ENCODE data around the gene NRXN3.

Gene NRXN3

GRCh38 chr14:78329371-78329770, 159.2 kb downstream of the NRXN3 start:
- H3K79me2 ChIP-seq (ENCODE audit: insufficient read depth, low read length), result no peaks in the 10 kb centered on the region
- no peak overlapping the region for H2AFZ ChIP-seq (ENCODE audit: low read length)
- no peak overlapping the region for H3K9ac ChIP-seq (ENCODE audit: low read length)
- TF ChIP-seq, protein P1, sequence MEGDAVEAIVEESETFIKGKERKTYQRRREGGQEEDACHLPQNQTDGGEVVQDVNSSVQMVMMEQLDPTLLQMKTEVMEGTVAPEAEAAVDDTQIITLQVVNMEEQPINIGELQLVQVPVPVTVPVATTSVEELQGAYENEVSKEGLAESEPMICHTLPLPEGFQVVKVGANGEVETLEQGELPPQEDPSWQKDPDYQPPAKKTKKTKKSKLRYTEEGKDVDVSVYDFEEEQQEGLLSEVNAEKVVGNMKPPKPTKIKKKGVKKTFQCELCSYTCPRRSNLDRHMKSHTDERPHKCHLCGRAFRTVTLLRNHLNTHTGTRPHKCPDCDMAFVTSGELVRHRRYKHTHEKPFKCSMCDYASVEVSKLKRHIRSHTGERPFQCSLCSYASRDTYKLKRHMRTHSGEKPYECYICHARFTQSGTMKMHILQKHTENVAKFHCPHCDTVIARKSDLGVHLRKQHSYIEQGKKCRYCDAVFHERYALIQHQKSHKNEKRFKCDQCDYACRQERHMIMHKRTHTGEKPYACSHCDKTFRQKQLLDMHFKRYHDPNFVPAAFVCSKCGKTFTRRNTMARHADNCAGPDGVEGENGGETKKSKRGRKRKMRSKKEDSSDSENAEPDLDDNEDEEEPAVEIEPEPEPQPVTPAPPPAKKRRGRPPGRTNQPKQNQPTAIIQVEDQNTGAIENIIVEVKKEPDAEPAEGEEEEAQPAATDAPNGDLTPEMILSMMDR (IDR thresholded peaks at IDR 0.05; ENCODE audit: low read length), result no peak
- TF ChIP-seq EZH2 (IDR thresholded peaks at IDR 0.05; ENCODE audit: borderline replicate concordance, low read length), result no peak
- no peaks in the 10 kb centered on the region for H3K9me2 ChIP-seq (ENCODE audit: low read depth, low read length)
- no peaks in the 10 kb centered on the region for H3F3A ChIP-seq (ENCODE audit: insufficient read depth, low read length)
- no peaks in the 10 kb centered on the region for H3K9me3 ChIP-seq (ENCODE audit: low read length)
- no peaks in the 10 kb centered on the region for H3K36me3 ChIP-seq (ENCODE audit: insufficient read depth, low read length)
- H3K4me3 ChIP-seq (ENCODE audit: low read depth, low read length, poor library complexity, severe bottlenecking), result no peak overlapping the region
- no peaks in the 10 kb centered on the region for H4K20me1 ChIP-seq (ENCODE audit: insufficient read depth, low read length)
- H3K27ac ChIP-seq (ENCODE audit: low read depth, low read length, poor library complexity, severe bottlenecking), result no peak overlapping the region
- H3K27me3 ChIP-seq (ENCODE audit: insufficient read depth, low read length), result no peaks in the 10 kb centered on the region
- no peak overlapping the region for H3K4me2 ChIP-seq (ENCODE audit: low read length)
- no peaks in the 10 kb centered on the region for H3K4me1 ChIP-seq (ENCODE audit: insufficient read depth, low read length, severe bottlenecking)

DNA sequence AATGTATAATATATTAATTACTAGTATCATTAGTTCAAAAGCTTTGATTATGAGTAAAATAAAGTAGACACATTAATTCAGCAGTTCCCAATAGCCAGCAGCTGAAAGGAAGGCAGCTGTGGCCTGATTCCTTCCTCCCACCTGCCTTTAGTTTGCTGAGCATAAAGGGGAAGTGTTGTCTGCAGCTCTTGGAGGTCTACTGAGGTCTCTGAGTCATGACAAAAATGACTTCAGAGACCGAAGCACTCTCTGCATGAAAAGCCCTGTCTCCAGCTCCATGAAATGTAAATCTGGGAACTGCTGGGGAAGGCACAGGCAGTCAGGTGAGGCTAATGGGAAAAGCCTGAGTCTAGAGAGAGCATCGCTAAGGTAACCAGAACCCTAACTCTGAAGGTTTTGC, 165.4 kb downstream of the NRXN3 start:
- Histone ChIP-seq H3F3A (ENCODE audit: insufficient read depth, low read length) (no peaks in the 10 kb centered on the region), H3K4me2 (ENCODE audit: low read length) (no peak overlapping the region), H4K20me1 (ENCODE audit: insufficient read depth, low read length) (no peaks in the 10 kb centered on the region), H3K27me3 (ENCODE audit: insufficient read depth, low read length) (no peaks in the 10 kb centered on the region), H3K4me3 (ENCODE audit: low read depth, low read length, poor library complexity, severe bottlenecking) (no peak overlapping the region), H3K9ac (ENCODE audit: low read length) (no peak overlapping the region), H3K9me3 (ENCODE audit: low read length) (no peaks in the 10 kb centered on the region), H3K79me2 (ENCODE audit: insufficient read depth, low read length) (no peaks in the 10 kb centered on the region), H3K9me2 (ENCODE audit: low read depth, low read length) (no peaks in the 10 kb centered on the region), H3K36me3 (ENCODE audit: insufficient read depth, low read length) (no peaks in the 10 kb centered on the region), H3K27ac (ENCODE audit: low read depth, low read length, poor library complexity, severe bottlenecking) (no peak overlapping the region), H2AFZ (ENCODE audit: low read length) (no peak overlapping the region), H3K4me1 (ENCODE audit: insufficient read depth, low read length, severe bottlenecking) (no peaks in the 10 kb centered on the region)
- no peak for TF ChIP-seq EZH2 (IDR thresholded peaks at IDR 0.05; ENCODE audit: borderline replicate concordance, low read length)
- TF ChIP-seq, protein P1 (IDR thresholded peaks at IDR 0.05; ENCODE audit: low read length), result no peak

GRCh38 chr14:78340250-78340649, 170.1 kb downstream of the NRXN3 start:
- H3K4me1 ChIP-seq (ENCODE audit: insufficient read depth, low read length, severe bottlenecking), result no peaks in the 10 kb centered on the region
- H3K27me3 ChIP-seq (ENCODE audit: insufficient read depth, low read length), result no peaks in the 10 kb centered on the region
- H2AFZ ChIP-seq (ENCODE audit: low read length), result no peak overlapping the region
- H3K36me3 ChIP-seq (ENCODE audit: insufficient read depth, low read length), result no peaks in the 10 kb centered on the region
- no peak overlapping the region for H3K27ac ChIP-seq (ENCODE audit: low read depth, low read length, poor library complexity, severe bottlenecking)
- TF ChIP-seq EZH2 (IDR thresholded peaks at IDR 0.05; ENCODE audit: borderline replicate concordance, low read length), result no peak
- TF ChIP-seq, protein P1 (IDR thresholded peaks at IDR 0.05; ENCODE audit: low read length), result no peak
- H3K9ac ChIP-seq (ENCODE audit: low read length), result no peak overlapping the region
- no peaks in the 10 kb centered on the region for H3K9me2 ChIP-seq (ENCODE audit: low read depth, low read length)
- no peaks in the 10 kb centered on the region for H3K79me2 ChIP-seq (ENCODE audit: insufficient read depth, low read length)
- H3K9me3 ChIP-seq (ENCODE audit: low read length), result no peaks in the 10 kb centered on the region
- no peaks in the 10 kb centered on the region for H3F3A ChIP-seq (ENCODE audit: insufficient read depth, low read length)
- no peaks in the 10 kb centered on the region for H4K20me1 ChIP-seq (ENCODE audit: insufficient read depth, low read length)
- no peak overlapping the region for H3K4me3 ChIP-seq (ENCODE audit: low read depth, low read length, poor library complexity, severe bottlenecking)
- H3K4me2 ChIP-seq (ENCODE audit: low read length), result no peak overlapping the region

Data from OCI-LY1 (cell line).